HS-5 (cell line): ENCODE measurements around the gene RAB3IP.
"Not testable (repeated sequence)": the region's sequence is repeated elsewhere in the genome, so short reads cannot be mapped to it uniquely, and the experiment has no call there.

Experiments
- DNase-seq: peaks from one replicate; pipeline ENCODE4 v3.0.0-alpha.2; 2012; ENCODE audit warnings: low read depth

Gene RAB3IP

GRCh38 chr12:69756088-69756755 is 17.6 kb downstream of the RAB3IP start:
- DNase-seq, result no peak

- no peak for DNase-seq
Observed at GRCh38 chr12:69758105-69758504, 19.4 kb downstream of the RAB3IP start.

GRCh38 chr12:69759581-69759980 is 20.9 kb downstream of the RAB3IP start:
- not testable (repeated sequence) for DNase-seq

GRCh38 chr12:69765515-69765914 is 26.9 kb downstream of the RAB3IP start:
- DNase-seq, result no peak

GRCh38 chr12:69766260-69766659 is 27.6 kb downstream of the RAB3IP start:
- DNase-seq, result no peak

GRCh38 chr12:69779928-69780327 is 41.3 kb downstream of the RAB3IP start:
- peak; percentile 2 for DNase-seq

- no peak for DNase-seq
Observed at GRCh38 chr12:69783365-69783764, 44.7 kb downstream of the RAB3IP start.

- no peak for DNase-seq
Observed at GRCh38 chr12:69789351-69789750, 50.7 kb downstream of the RAB3IP start.

GRCh38 chr12:69792533-69792932 is 53.9 kb downstream of the RAB3IP start:
- DNase-seq, result no peak

GRCh38 chr12:69807101-69807897 is 68.6 kb downstream of the RAB3IP start:
- not testable (repeated sequence) for DNase-seq

- no peak for DNase-seq
Observed at GRCh38 chr12:69810870-69811498, 72.3 kb downstream of the RAB3IP start.

- no peak for DNase-seq
Observed at GRCh38 chr12:69816082-69816481, 77.4 kb downstream of the RAB3IP start.

- DNase-seq, result no peak
Observed at GRCh38 chr12:69821032-69821455, 82.4 kb downstream of the RAB3IP start.

GRCh38 chr12:69821456-69822159 is 82.9 kb downstream of the RAB3IP start:
- peak; percentile 43 for DNase-seq

- DNase-seq, result no peak
Observed at GRCh38 chr12:69822201-69822860, 83.7 kb downstream of the RAB3IP start.

GRCh38 chr12:69824028-69824427 is 85.4 kb downstream of the RAB3IP start:
- no peak for DNase-seq

GRCh38 chr12:69824966-69825560 is 86.4 kb downstream of the RAB3IP start, which contains the start of gene MYRFL:
MYRFL (plus strand) TSS chr12:69825227; CDS start chr12:69825518, 291 bp downstream.
- DNase-seq, result no peak

GRCh38 chr12:69828897-69829296 is 90.2 kb downstream of the RAB3IP start:
- DNase-seq, result no peak

GRCh38 chr12:69833696-69834095 is 95.0 kb downstream of the RAB3IP start:
- no peak for DNase-seq

- DNase-seq, result no peak
Observed at GRCh38 chr12:69834147-69834546, 95.5 kb downstream of the RAB3IP start.

- no peak for DNase-seq
Observed at GRCh38 chr12:69834576-69834975, 95.9 kb downstream of the RAB3IP start.
